Panc1 (cell line): ENCODE measurements around the gene DHRS4L2. TPM values are rescaled to one million over a fixed set of nuclear protein-coding genes. Genes with fewer than 3 reads are reported as not detected.

Experiments
- ATAC-seq: fragments of 200-7000 bp; cut with Tn5 transposase; 2 replicates; pipeline ENCODE4 v1.9.1; 2020; ENCODE audit warnings: mild to moderate bottlenecking, moderate library complexity
- BruUV-seq: library from RNA; stranded (reverse); fragments of 400-500 nt; replicated peaks from 2 replicates; lab custom pipeline; 2021; lab: Mats Ljungman, UMichigan
- CTCF ChIA-PET: fragments of 300-600 bp; sonication (Branson Sonifier 250); formaldehyde crosslinking; loops from one replicate; lab custom pipeline; 2022; ENCODE audit warnings: antibody characterized with exemption; lab: Charles Lee
- POLR2A ChIA-PET: fragments of 300-600 bp; sonication (Branson Sonifier 250); formaldehyde crosslinking; loops from one replicate; lab custom pipeline; 2022; ENCODE audit warnings: antibody characterized with exemption; lab: Charles Lee
- DNase-seq: peaks from one replicate; pipeline ENCODE4 v3.0.0-alpha.2; 2010; ENCODE audit warnings: low read depth, low spot score
- H3K27ac ChIP-seq: 2 replicates; pipeline ENCODE4 v1.5.1; 2011; ENCODE audit warnings: mild to moderate bottlenecking, low read length, inconsistent platforms
- H3K27me3 ChIP-seq: fragments of 200-500 bp; sonication (Bioruptor generic); 2 replicates; pipeline ENCODE4 v1.6.0; 2014; ENCODE audit warnings: low read length, inconsistent platforms; ENCODE audit not compliant: control insufficient read depth, insufficient read depth
- H3K36me3 ChIP-seq: fragments of 200-500 bp; sonication (Bioruptor generic); 2 replicates; pipeline ENCODE4 v1.5.1; 2014; ENCODE audit warnings: inconsistent platforms, mild to moderate bottlenecking, low read length, moderate library complexity; ENCODE audit not compliant: control insufficient read depth, insufficient read depth
- H3K4me1 ChIP-seq: 2 replicates; pipeline ENCODE4 v1.5.1; 2011; ENCODE audit warnings: inconsistent platforms, mild to moderate bottlenecking, low read length, moderate library complexity; ENCODE audit not compliant: control insufficient read depth, insufficient read depth
- H3K4me3 ChIP-seq, 2 experiments: 2 replicates each; pipeline ENCODE4 v1.5.1; 2011 to 2012; ENCODE audit warnings: low read depth in 2 of 2, low read length in 2 of 2, mild to moderate bottlenecking in 2 of 2, inconsistent platforms in 1 of 2, moderate library complexity in 1 of 2
- H3K9me3 ChIP-seq: fragments of 200-500 bp; sonication (Bioruptor generic); 2 replicates; pipeline ENCODE4 v1.5.1; 2014; ENCODE audit warnings: low read depth, mild to moderate bottlenecking, inconsistent platforms, low read length, moderate library complexity; ENCODE audit not compliant: control insufficient read depth, insufficient read depth
- POLR2AphosphoS5 ChIP-seq: IDR thresholded peaks from 2 replicates; pipeline ENCODE4 v1.6.1; 2012; ENCODE audit warnings: mild to moderate bottlenecking, low read depth, low read length, moderate library complexity
- SIN3A ChIP-seq: IDR thresholded peaks from 2 replicates; pipeline ENCODE4 v1.6.1; 2012; ENCODE audit warnings: low read depth, mild to moderate bottlenecking, low read length, moderate library complexity, borderline replicate concordance; ENCODE audit not compliant: insufficient read depth
- TCF7L2 ChIP-seq: IDR thresholded peaks from 2 replicates; pipeline ENCODE4 v1.6.1; 2011; ENCODE audit warnings: mild to moderate bottlenecking, low read depth, low read length, inconsistent platforms
- in situ Hi-C: cut with HindIII; loops from 2 replicates; pipeline ENCODE4 v1.10.0; 2016; ENCODE audit warnings: low sequenced_read_pairs, low pct_unique_long_range_greater_than_20kb
- intact Hi-C: fragments of 100-400 bp; cut with micrococcal nuclease; formaldehyde crosslinking; loops from one replicate; pipeline ENCODE4 v1.10.0; 2022; ENCODE audit not compliant: unreplicated experiment
- total RNA-seq: library from RNA; stranded (reverse); gene quantifications from one replicate; pipeline ENCODE4 v1.2.1, GENCODE V29; 2021; ENCODE audit not compliant: unreplicated experiment
- TF ChIP-seq, protein P1 (sequence below): fragments of 450-650 bp; IDR thresholded peaks from 2 replicates; pipeline ENCODE4 v1.5.1; 2017; ENCODE audit warnings: mild to moderate bottlenecking
- TF ChIP-seq, protein P2 (sequence below), 2 experiments: IDR thresholded peaks; 2 replicates each; pipeline ENCODE4 v1.6.1; 2011 to 2012; ENCODE audit warnings: low read depth in 2 of 2, control low read depth in 1 of 2, low read length in 1 of 2, mild to moderate bottlenecking in 1 of 2, moderate library complexity in 1 of 2; ENCODE audit not compliant: insufficient read depth in 1 of 2

The DHRS4L2 gene
- total RNA-seq, 1 experiment from 2014 or later = 8.0 TPM

DNA sequence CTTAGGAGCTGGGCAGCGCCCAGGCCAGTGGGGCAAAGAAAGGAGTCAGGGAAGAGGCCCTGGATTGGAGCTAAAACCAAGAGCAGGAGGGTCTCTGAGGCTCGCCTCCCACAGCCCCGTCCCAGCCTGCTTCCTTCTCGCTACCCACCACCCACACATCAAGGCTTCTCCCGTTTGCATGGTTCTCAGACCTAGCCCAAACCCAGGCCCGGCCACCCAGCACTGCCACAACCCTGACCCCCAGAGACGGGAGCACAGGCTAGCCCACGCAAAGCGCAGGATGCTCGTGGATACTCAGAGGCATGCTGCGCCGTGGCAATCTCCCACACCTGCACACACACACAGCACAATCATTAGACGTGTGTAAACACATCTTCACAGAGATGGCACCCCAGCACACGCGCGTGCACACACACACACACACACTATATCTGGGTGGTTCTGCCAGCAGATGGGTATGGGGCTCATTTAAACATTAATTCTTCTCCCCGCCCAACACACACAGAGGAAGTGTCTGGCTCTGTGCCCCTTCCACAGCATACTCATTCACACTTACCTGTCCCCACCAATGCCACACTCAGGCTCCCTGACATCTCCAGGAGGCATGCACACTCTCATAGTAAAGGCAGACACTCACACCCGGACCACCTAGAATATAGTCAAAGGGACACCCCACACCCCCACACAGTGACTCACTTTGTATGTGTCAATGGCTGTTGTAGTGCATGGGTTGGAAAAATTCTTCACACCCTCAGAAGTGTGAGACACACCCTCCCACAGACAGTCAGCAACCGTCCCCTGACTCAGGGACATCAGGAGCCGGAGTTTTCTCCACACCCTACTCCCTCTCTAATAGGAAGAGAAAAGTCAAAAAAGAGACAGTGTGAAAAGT lies 64.2 kb downstream of the DHRS4L2 start:
- intact Hi-C loops = no loop called here
- no TSS peak for BruUV-seq

DNA sequence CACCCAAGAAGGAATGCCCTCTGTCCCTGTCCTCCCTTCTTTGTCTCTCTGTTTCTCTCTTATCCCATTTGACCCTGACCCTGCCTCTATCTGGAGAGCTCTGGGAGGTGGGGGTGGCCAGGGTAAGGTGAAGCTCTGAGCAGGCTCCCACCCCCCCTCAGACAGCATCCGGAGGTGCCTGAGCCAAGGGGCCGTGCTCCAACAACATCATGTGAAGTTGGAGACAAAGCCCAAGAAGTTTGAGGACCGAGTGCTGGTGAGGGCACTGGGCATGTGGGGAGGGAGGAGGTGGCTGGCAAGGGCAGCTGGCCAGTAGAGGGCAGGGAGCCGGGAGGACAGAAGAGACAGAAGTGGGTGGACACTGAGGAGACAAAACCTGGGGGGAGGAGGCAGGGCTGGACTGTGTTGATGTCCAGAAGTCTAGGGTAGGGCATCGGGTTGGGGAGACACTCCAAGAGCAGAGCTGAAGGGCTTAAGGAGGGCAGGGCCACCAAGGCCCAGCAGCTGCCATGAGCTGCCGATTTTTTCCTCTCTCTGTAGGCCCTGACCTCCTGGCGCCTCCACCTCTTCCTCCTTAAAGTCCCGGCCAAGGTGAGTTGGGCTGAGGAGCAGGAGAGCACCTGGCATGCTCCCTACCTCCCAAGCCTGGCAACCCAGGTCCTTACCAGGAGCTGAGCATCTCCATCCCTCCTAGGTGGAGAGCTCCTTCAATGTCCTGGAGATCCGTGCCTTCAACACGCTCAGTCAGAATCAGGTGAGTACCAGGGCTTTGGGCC lies 65.0 kb downstream of the DHRS4L2 start:
- no peaks in the 10 kb centered on the region for H3K36me3 ChIP-seq
- H3K4me3 ChIP-seq = no peak overlapping the region
- no peaks in the 10 kb centered on the region for H3K4me1 ChIP-seq
- POLR2A ChIA-PET = interaction anchor here (0.6 kb wide), 1 partner anchor 133 kb away, joined by 3 read pairs; no protein-coding TSS in a partner anchor
- no TSS peak for BruUV-seq
- in situ Hi-C loops = no loop called here
- H3K9me3 ChIP-seq = no peaks in the 10 kb centered on the region
- TF ChIP-seq, protein P1, sequence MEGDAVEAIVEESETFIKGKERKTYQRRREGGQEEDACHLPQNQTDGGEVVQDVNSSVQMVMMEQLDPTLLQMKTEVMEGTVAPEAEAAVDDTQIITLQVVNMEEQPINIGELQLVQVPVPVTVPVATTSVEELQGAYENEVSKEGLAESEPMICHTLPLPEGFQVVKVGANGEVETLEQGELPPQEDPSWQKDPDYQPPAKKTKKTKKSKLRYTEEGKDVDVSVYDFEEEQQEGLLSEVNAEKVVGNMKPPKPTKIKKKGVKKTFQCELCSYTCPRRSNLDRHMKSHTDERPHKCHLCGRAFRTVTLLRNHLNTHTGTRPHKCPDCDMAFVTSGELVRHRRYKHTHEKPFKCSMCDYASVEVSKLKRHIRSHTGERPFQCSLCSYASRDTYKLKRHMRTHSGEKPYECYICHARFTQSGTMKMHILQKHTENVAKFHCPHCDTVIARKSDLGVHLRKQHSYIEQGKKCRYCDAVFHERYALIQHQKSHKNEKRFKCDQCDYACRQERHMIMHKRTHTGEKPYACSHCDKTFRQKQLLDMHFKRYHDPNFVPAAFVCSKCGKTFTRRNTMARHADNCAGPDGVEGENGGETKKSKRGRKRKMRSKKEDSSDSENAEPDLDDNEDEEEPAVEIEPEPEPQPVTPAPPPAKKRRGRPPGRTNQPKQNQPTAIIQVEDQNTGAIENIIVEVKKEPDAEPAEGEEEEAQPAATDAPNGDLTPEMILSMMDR = no peak
- TF ChIP-seq POLR2AphosphoS5 (no peak), TCF7L2 (no peak), SIN3A (no peak)
- TF ChIP-seq, protein P2, sequence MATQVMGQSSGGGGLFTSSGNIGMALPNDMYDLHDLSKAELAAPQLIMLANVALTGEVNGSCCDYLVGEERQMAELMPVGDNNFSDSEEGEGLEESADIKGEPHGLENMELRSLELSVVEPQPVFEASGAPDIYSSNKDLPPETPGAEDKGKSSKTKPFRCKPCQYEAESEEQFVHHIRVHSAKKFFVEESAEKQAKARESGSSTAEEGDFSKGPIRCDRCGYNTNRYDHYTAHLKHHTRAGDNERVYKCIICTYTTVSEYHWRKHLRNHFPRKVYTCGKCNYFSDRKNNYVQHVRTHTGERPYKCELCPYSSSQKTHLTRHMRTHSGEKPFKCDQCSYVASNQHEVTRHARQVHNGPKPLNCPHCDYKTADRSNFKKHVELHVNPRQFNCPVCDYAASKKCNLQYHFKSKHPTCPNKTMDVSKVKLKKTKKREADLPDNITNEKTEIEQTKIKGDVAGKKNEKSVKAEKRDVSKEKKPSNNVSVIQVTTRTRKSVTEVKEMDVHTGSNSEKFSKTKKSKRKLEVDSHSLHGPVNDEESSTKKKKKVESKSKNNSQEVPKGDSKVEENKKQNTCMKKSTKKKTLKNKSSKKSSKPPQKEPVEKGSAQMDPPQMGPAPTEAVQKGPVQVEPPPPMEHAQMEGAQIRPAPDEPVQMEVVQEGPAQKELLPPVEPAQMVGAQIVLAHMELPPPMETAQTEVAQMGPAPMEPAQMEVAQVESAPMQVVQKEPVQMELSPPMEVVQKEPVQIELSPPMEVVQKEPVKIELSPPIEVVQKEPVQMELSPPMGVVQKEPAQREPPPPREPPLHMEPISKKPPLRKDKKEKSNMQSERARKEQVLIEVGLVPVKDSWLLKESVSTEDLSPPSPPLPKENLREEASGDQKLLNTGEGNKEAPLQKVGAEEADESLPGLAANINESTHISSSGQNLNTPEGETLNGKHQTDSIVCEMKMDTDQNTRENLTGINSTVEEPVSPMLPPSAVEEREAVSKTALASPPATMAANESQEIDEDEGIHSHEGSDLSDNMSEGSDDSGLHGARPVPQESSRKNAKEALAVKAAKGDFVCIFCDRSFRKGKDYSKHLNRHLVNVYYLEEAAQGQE (IDR thresholded peaks at IDR 0.05; ENCODE audit: insufficient read depth in 1 of 2, low read depth in 2 of 2, low read length in 1 of 2) = no peak
- no peaks in the 10 kb centered on the region; the same call in 1 of the 2 replicates for H3K27me3 ChIP-seq
- H3K27ac ChIP-seq = no peak overlapping the region
- DNase-seq (no peak), ATAC-seq (no peak)
- CTCF ChIA-PET = interaction anchor here (1.1 kb wide), 1 partner anchor 422 kb away, joined by 3 read pairs; no protein-coding TSS in a partner anchor
- intact Hi-C loops = no loop called here

More for the DNA sequence above, 64.2 kb downstream of the DHRS4L2 start:
- Histone ChIP-seq H3K27me3 (no peaks in the 10 kb centered on the region; the same call in 1 of the 2 replicates), H3K4me3 (peak overlapping the region; percentile 51 to 64), H3K27ac (no peak overlapping the region), H3K4me1 (no peaks in the 10 kb centered on the region), H3K9me3 (no peaks in the 10 kb centered on the region), H3K36me3 (no peaks in the 10 kb centered on the region)
- CTCF ChIA-PET = interaction anchor here (1.1 kb wide), 1 partner anchor 421 kb away, joined by 3 read pairs; no protein-coding TSS in a partner anchor
- in situ Hi-C loops = no loop called here
- POLR2A ChIA-PET = no interaction called here
- no peak for TF ChIP-seq POLR2AphosphoS5
- TF ChIP-seq, protein P2 (IDR thresholded peaks at IDR 0.05; ENCODE audit: insufficient read depth in 1 of 2, low read depth in 2 of 2, low read length in 1 of 2) = peak in 1 of 2 experiments; percentile 6; a peak in 1 of 4 replicates
- TF ChIP-seq TCF7L2 = no peak
- no peak for ATAC-seq
- DNase-seq = no peak
